Activated T-cell treated with anti-CD3 and anti-CD28 coated beads for 1 hour (primary cell): ENCODE measurements around the gene GRB10.

Experiments
- DNase-seq: peaks from one replicate; pipeline ENCODE4 v3.0.0-alpha.2; 2020; ENCODE audit warnings: low read depth

GRB10 gene

GRCh38 chr7:50653126-50653864 is 129.4 kb downstream of the GRB10 start:
- DNase-seq: no peak

GRCh38 chr7:50652400-50653125 is 130.1 kb downstream of the GRB10 start:
- no peak for DNase-seq

GRCh38 chr7:50651271-50651989 is 131.3 kb downstream of the GRB10 start:
- no peak for DNase-seq

- no peak for DNase-seq
Measured at GRCh38 chr7:50650057-50650664, 132.5 kb downstream of the GRB10 start.

DNA sequence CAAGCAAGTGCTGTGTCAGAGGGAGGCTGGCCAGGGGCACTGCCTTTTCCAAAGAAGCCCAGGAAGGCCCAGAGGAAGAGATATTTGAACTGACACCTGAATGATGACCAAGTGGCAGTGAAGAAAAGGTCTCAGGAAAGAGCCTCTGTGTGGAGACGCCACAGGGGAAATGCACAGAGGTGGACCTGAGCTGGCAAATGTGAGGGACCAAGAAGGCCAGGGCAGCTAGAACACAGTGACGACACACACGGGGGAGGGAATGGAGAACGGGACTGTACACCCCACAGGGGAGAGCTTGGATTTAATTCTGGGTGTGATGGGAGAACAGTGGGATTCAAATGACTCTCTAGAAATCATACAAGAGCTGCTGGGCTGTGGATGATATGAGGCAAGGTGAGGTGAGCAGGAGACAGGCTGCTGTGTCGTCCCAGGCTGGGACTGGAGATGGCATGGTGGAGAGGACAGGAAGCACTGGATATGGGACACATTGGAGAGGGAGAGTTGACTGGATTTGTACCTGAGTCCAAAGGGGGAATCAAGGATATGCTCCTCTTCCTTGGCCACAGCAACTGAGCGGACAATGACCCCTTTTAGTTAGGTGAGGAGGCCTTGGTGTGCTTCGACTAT is 133.3 kb downstream of the GRB10 start:
- DNase-seq: no peak

GRCh38 chr7:50648570-50649169 is 134.0 kb downstream of the GRB10 start:
- DNase-seq: no peak

DNA sequence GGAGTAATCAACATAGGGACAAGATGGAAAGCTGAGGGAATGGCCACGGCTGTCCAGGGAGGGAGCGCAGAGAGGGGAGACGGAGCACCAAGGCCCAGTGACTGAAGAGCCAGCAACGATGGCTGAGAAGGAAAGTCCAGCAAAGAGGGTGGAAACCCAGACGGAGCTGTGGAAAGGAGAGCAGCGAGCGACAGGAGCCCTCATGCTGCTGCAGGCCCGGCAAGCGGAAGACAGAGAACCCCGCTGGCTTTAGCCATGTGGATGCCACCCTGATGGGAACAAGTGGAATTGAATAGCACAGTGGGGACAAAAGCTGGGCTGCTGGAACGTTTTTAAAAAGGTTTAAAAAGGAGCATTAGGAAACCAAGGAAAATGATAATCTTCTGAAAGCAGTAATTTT is 134.6 kb downstream of the GRB10 start:
- DNase-seq: no peak

- no peak for DNase-seq
Measured at GRCh38 chr7:50647286-50647980, 135.3 kb downstream of the GRB10 start.

GRCh38 chr7:50646069-50646468 is 136.6 kb downstream of the GRB10 start:
- no peak for DNase-seq

DNA sequence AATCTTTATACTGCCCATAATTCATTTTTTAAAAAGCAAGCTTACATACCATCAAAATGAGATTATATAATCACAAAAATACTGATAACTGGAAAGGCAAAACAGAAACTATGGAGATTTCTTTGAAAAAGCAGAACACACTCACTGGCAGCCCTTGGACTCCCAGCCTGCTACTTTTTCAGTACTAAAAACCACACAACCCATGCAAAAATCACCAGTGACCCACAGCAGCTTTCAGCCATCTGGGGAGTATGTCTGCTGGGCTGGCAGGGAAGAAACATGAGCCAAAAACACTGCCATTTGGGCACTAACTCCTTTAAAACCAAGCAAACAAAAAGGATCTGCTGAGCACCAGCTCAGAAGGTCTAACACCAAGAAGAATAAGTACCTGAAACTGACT is 137.5 kb downstream of the GRB10 start:
- no peak for DNase-seq

DNA sequence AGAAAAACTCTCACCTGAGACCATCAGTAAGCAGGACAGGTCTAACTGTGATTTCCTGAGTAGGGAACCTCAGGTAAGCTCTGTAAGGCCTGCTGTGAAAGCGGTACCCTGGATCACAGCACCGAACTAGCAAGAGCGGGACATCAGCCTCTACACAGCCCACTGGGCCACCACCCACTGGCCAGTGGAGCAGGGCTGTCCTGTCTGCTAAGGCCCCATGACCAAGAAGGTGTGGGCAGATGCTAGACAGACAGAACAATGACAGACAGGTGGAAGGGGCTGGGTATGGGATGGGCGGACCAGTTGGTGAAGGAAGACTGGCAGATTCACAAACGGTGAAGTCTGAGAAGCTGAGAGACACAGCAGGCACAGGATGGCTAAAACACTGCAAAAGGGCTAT is 138.1 kb downstream of the GRB10 start:
- DNase-seq: no peak

GRCh38 chr7:50644114-50644513 is 138.6 kb downstream of the GRB10 start:
- no peak for DNase-seq

GRCh38 chr7:50641442-50642405 is 141.0 kb downstream of the GRB10 start:
- DNase-seq: no peak

GRCh38 chr7:50640779-50641178 is 141.9 kb downstream of the GRB10 start:
- no peak for DNase-seq

DNA sequence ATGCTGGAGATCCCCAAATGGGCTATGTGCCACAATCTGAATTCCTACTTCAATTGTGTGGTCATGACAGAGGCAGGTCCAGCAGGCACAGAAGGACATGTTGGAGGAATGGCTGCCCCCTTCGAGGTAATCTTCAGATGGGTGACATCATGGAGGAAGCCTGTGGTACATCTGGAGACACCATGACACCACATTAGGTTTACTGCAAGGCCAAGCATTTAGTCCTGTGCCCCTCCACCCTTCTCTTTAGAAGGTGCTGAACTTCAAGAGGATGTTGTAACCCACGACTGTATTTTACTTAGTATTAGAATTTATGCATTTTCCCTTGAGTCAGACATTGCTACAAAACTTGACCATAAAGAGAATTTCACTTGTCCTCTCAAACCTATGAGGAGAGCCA is 142.4 kb downstream of the GRB10 start:
- no peak for DNase-seq

- no peak for DNase-seq
Measured at GRCh38 chr7:50637725-50638643, 144.7 kb downstream of the GRB10 start.

DNA sequence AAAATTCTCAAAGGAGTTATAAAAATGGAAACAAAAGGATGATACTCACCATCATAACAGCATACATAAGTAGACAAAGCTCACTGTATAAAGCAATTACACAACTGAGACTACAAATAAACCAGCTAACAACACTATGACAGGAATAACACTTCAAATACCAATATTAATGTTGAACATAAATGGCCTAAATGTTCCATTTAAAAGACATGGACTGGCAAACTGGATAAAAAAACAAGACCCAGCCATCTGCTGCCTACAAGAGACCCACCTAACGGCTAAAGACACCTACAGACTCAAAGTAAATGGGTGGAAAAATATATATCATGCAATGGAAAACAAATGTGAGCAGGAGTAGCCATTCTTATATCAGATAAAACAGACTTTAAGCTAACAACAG is 148.3 kb downstream of the GRB10 start:
- no peak for DNase-seq

- DNase-seq: no peak
Measured at GRCh38 chr7:50633414-50633710, 149.3 kb downstream of the GRB10 start.
